Mucosa of rectum (tissue), 2 donors: ENCODE results near the gene WBP2.

ENCODE experiments used
- H3K27ac ChIP-seq, 2 donors: one replicate each; pipeline ENCODE4 v1.7.0; 2013; ENCODE audit warnings: inconsistent platforms in 2 of 2, low read depth in 2 of 2, low read length in 2 of 2
- H3K27me3 ChIP-seq, 2 donors: one replicate each; pipeline ENCODE4 v1.7.0; 2013; ENCODE audit warnings: low read length in 2 of 2; ENCODE audit not compliant: control insufficient read depth in 2 of 2, insufficient read depth in 2 of 2
- H3K36me3 ChIP-seq, 2 donors: one replicate each; pipeline ENCODE4 v1.7.0; 2013; ENCODE audit warnings: low read length in 2 of 2; ENCODE audit not compliant: control insufficient read depth in 2 of 2, insufficient read depth in 2 of 2
- H3K4me1 ChIP-seq, 2 donors: one replicate each; pipeline ENCODE4 v1.7.0; 2013; ENCODE audit warnings: low read length in 2 of 2, mild to moderate bottlenecking in 1 of 2; ENCODE audit not compliant: control insufficient read depth in 2 of 2, insufficient read depth in 2 of 2
- H3K4me3 ChIP-seq, 2 donors: one replicate each; pipeline ENCODE4 v1.7.0; 2013; ENCODE audit warnings: low read length in 2 of 2
- H3K9ac ChIP-seq, 2 donors: one replicate each; pipeline ENCODE4 v1.7.0; 2013; ENCODE audit warnings: low read length in 2 of 2, low read depth in 1 of 2, mild to moderate bottlenecking in 1 of 2
- H3K9me3 ChIP-seq, 2 donors: one replicate each; pipeline ENCODE4 v1.7.0; 2013; ENCODE audit warnings: low read length in 2 of 2; ENCODE audit not compliant: control insufficient read depth in 2 of 2
- donor health status: healthy.
- donor health status: Normal muscosa, but diverticular disease.

Gene WBP2

DNA sequence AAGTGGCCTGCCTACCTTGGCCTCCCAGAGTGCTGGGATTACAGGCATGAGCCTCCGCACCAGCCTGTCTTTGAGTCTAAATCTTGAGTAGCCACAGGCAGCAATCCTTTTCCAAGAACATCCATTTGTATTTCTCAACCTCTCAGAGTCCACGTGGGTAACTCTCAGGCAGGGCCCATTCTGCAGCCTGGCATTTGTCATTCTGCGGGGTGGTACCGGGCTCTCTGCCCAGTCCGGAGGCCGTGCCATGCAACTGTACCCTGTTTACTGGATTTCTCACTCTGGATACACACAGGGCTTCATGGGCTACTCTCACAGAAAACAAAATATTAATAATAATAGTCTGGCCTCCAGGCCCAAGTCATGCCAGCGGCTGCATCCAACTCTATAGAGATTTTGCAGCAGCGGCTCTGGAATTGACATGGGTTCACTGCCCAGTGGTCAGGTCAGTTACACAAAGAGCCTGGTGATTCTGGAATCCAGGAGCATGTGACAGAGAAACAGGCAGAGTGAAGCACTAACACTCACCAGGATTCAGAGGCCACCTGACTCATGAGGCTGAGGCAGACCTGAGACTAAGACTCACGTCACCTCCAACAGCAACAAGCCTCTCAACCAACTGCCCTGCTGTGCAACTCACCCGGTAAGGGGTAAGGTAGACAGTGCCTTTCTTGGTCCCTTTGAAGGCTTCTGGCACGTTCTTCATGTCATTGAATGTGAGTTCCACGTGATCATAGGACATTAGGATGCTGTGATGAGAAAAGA is 4.0 kb downstream of the WBP2 start:
- no peak overlapping the region for H3K4me3 ChIP-seq
- H3K27me3 ChIP-seq: peaks cover 0 to 2% of the 10 kb centered on the region in 2 donors
- no peak overlapping the region for H3K9ac ChIP-seq
- peaks cover 40 to 49% of the 10 kb centered on the region in 2 donors for H3K36me3 ChIP-seq
- H3K9me3 ChIP-seq: no peaks in the 10 kb centered on the region
- H3K4me1 ChIP-seq: peaks cover 8 to 20% of the 10 kb centered on the region in 2 donors
- no peak overlapping the region for H3K27ac ChIP-seq

DNA sequence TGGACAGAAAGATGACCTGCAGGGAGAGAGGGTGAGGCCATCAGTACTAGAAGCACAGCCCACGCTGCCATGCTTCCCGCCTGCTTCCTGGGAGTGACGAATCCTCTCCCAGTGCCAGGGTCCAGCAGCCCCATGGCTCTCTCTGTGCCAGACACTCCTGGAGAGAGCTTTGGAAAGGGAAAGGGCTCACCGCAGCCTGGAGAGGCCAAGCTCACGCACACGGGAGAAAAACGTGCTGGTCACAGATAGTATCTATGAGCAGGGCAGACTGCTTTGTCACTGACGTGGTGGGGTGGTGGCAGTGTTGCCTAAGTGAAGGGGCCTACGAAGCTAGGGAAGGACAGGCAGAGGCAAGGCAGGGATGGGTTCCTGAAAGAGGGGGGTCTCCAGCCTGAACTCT is 5.4 kb downstream of the WBP2 start:
- Histone ChIP-seq H3K9ac (no peak overlapping the region), H3K36me3 (peaks cover 40 to 51% of the 10 kb centered on the region in 2 donors), H3K27ac (no peak overlapping the region), H3K4me1 (peaks cover 19 to 33% of the 10 kb centered on the region in 2 donors), H3K4me3 (no peak overlapping the region), H3K9me3 (no peaks in the 10 kb centered on the region), H3K27me3 (no peaks in the 10 kb centered on the region)

DNA sequence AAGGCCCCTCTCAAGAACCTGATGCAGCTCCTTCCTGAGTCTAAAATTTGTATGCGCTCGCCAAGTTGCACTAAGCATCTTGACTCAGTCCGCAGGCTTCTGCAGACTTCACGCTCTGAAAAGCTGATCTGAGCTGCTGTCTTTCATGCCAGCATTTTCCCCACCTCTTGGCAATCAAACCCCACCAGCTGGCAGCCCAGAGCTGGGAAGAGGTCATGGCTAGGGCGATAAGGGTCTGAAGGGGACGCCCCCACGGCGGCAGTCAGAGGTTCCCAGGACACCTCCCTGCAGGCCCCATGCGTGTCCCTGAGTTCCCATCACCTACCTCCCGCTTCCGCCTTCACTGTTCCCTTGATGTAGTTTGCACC is 5.9 kb downstream of the WBP2 start:
- Histone ChIP-seq H3K36me3 (peaks cover 40 to 51% of the 10 kb centered on the region in 2 donors), H3K4me3 (no peak overlapping the region), H3K27me3 (no peaks in the 10 kb centered on the region), H3K9ac (no peak overlapping the region), H3K4me1 (peaks cover 21 to 34% of the 10 kb centered on the region in 2 donors), H3K9me3 (no peaks in the 10 kb centered on the region), H3K27ac (no peak overlapping the region)

DNA sequence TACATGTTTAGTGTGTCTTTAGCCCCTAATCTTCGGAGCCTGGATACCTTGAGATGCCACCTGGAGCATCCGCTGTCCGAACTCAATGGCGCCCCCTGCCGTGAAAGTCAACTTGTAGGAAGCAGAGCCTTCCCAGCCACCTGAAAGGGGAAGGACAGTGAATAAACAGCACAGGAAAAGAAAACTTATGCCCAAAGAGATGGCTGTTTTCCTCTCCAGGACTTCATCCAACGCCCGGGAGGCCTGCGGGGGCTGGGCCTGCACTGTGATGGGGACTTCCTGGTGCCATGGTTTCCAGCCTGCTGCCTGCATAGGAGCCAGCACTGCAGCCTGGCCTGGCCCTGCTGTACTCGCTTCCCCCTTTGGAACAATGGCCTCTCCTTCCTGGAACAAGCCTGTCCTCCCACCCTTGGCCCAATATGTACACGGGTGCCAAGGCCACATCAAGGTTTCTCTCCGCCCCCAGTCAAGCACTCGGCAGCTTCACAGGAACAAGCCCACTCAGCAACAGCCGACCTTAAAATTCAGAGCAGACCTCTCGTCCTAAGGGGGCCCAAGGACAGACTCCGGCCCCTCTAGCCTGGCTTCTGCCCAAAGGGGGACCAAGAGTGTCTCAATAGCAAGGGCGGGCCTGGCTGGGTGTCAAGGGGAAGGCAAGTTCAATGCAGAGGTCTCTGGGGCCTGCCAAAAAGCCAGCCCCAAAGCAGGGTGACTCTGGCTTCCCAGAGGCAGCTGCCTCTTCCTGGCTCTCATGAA is 6.4 kb downstream of the WBP2 start:
- H3K27me3 ChIP-seq: no peaks in the 10 kb centered on the region
- no peak overlapping the region for H3K4me3 ChIP-seq
- peak overlapping the region in 1 of 2 donors; percentile 2 for H3K9ac ChIP-seq
- H3K4me1 ChIP-seq: peaks cover 18 to 33% of the 10 kb centered on the region in 2 donors
- no peaks in the 10 kb centered on the region for H3K9me3 ChIP-seq
- peaks cover 40 to 51% of the 10 kb centered on the region in 2 donors for H3K36me3 ChIP-seq
- H3K27ac ChIP-seq: peak overlapping the region in 1 of 2 donors; percentile 38

DNA sequence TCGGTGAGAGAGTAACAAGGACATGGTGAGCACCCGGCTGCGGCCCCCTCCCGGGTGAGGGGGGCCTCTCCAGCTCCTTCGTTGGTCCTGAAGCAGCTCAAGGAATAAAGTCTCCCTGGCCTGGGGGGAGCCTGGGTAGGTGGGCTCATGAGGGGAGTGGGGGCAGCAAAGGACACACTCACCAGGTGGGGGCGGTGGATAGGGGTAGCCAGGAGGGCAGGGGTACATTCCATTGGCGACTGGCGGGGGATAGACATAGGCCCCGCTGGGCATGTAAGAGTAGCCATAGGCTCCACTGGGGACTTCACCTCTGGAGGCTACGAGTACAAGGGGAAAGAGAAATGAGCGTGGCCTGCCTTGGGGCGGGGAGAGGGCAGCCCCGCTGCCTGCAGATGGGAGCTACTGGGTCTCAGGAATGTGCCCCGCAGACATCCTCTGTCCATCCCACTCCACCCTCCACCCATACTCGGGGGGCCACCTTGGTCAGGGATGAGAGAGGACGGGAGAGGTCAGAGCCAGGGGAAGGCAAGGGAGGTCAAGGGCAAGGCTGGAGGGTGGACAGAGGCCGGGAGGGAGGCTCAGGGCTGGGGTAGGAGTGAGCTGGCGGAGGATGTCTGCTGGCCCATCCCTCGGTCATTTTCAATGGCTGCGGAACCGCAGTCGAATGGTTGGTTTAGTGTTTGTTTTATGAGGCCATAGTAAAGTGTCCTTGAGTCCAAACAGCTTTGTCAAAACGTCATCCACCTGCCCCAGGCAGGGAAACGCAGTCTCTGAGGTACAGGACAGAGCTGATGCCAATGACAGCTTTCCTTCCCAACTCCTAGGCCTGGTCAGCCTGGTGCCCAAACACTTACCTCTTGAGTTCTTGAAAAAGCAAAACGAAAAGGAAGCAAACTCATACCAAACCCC is 7.3 kb downstream of the WBP2 start:
- Histone ChIP-seq H3K4me3 (no peak overlapping the region), H3K27me3 (no peaks in the 10 kb centered on the region), H3K9me3 (no peaks in the 10 kb centered on the region), H3K36me3 (peaks cover 40 to 51% of the 10 kb centered on the region in 2 donors), H3K9ac (peak overlapping the region in 1 of 2 donors; percentile 2), H3K4me1 (peaks cover 18 to 35% of the 10 kb centered on the region in 2 donors), H3K27ac (peak overlapping the region in 1 of 2 donors; percentile 38)

DNA sequence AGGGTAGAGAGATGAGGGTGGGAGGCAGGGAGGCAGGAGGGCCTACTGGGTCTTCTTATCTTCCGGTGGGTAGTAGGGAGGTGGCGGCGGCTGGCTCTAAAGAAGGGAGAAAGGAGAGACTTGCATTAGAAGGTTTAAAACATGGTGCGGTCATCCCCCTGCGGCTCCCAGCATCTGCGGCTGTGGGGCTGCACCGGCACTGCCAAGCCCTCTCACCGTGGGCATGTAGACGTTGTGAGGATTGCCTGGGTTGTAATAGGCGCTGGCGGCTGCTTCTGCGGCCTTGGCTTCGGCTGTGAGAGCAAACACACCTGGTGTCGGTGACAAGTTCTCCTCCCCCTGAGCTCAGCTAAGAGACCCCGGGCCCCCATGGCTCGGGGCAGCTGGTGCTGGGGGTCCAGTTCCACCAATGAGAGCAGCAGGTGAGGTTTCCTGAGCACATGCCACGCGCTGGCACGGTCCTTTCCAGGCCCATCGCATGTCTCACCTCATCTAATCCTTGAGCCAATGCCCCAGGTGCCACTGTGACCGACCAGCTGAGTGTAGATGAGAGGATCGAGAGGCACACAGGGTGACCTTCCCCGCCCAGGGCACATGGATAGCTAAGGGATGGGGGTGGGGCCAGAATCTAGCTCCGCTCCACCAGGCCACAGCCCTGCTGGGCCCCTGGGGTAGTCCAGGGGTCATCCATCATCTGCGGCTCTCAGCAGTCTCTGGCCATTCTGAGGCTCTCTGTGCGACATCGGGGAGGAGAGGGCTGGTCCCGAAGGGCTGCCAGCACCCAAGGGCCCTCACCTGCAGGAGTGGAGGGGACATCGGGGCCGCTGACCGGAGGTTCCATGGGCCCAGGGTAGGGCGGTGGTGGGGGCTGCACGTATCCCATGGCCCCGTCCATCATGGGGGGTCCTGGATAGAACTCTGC is 8.2 kb downstream of the WBP2 start:
- no peaks in the 10 kb centered on the region for H3K9me3 ChIP-seq
- H3K36me3 ChIP-seq: peaks cover 40 to 51% of the 10 kb centered on the region in 2 donors
- H3K27ac ChIP-seq: peak overlapping the region; percentile 86 to 87
- no peak overlapping the region for H3K4me3 ChIP-seq
- H3K27me3 ChIP-seq: no peaks in the 10 kb centered on the region
- peaks cover 18 to 35% of the 10 kb centered on the region in 2 donors for H3K4me1 ChIP-seq
- peak overlapping the region in 1 of 2 donors; percentile 75 for H3K9ac ChIP-seq

DNA sequence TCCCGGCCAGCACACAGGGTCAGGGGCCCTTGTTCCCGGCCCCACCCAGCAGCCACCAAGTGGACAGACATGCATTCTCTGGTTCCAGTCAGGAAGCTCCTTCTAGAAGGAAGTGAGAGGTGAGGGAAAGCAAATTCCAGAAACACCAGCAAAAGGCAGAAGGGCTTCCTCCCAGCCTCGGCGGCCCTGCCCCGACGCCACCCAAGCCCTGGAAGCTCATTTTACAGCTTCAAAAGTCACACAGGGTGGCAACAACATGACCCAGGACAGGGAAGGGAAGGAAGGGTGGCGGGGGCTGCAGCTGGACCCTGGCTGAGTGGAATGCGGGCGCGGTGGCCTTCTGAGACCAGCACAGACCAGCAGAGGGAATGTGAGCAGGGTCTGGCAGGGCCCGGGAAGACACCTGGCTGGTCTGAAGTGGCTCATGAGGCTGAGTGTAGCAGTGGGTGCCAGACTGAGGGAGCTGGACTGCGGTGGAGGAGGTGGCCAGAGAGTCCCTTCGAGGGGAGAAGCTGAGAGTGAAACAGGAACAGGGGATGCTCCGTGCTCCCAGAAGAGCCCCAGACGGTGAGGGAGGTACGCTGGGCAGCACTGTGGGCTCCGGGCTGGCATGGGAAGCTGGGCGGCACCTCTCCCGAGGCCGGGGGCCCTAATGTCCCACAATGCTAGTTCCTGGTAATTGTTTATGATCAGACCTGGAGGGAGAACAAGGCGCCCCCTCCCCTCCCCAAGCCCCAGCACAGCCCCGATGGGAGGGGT is 9.0 kb downstream of the WBP2 start:
- peak overlapping the region; percentile 47 to 75 for H3K9ac ChIP-seq
- no peaks in the 10 kb centered on the region for H3K27me3 ChIP-seq
- peaks cover 34 to 46% of the 10 kb centered on the region in 2 donors for H3K36me3 ChIP-seq
- no peaks in the 10 kb centered on the region for H3K9me3 ChIP-seq
- peak overlapping the region in 1 of 2 donors; percentile 15 for H3K4me3 ChIP-seq
- H3K27ac ChIP-seq: peak overlapping the region; percentile 86 to 87
- peaks cover 18 to 35% of the 10 kb centered on the region in 2 donors for H3K4me1 ChIP-seq

DNA sequence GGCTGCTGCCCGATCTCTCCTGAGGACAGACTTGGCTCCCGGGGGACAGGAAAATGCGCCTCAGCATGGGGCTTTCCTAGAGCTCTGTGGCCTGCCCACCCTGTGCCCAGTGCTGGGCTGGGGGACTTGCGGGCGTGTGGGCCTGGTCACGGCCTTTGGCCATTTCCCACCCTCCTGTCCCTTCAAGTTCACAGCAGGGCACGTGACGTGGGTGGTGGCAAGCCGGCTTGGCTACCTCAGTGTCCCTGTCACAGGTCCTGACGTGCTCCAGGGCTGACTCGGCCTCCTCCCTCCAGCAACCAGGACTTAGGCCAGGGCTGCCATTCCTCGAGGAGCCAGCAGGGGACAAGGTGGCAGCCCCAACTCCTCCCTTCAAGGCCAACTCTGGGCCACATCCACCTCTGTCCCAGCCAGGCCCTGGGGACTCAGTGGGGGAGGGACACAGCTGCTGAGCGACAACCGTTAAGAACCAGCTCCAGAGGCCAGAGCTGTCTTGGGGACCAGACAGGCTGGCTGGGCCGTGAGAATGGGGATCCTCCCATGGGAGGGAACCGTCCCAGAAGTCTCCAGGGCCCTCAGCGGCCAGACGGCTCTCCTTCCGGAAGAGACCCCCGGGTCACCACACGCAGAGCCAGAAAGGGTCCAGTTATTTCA is 9.9 kb downstream of the WBP2 start:
- peak overlapping the region; percentile 75 to 76 for H3K9ac ChIP-seq
- peaks cover 18 to 35% of the 10 kb centered on the region in 2 donors for H3K4me1 ChIP-seq
- H3K9me3 ChIP-seq: no peaks in the 10 kb centered on the region
- peak overlapping the region; percentile 15 to 29 for H3K4me3 ChIP-seq
- no peaks in the 10 kb centered on the region for H3K27me3 ChIP-seq
- peak overlapping the region; percentile 86 to 87 for H3K27ac ChIP-seq
- H3K36me3 ChIP-seq: peaks cover 33 to 37% of the 10 kb centered on the region in 2 donors
